Gastrocnemius medialis (tissue), 4 donors: ENCODE data around the gene MS4A1.

Source experiments
- CTCF ChIP-seq, 5 experiments: fragments of 450-650 bp in 3 of 5; fragments of 200-600 bp in 2 of 5; sonication (generic) in 2 of 5; IDR thresholded peaks in 4 of 5; conservative IDR thresholded peaks in 1 of 5; 1 replicate in 4 of 5; 2 replicates in 1 of 5; pipeline ENCODE4 v1.5.1; 2016 to 2019; ENCODE audit warnings: antibody characterized with exemption in 5 of 5, mild to moderate bottlenecking in 3 of 5, moderate library complexity in 3 of 5
- POLR2A ChIP-seq, 2 donors: fragments of 450-650 bp; IDR thresholded peaks; one replicate each; pipeline ENCODE4 v1.6.1; 2017; ENCODE audit warnings: antibody characterized with exemption in 2 of 2, mild to moderate bottlenecking in 2 of 2, moderate library complexity in 2 of 2

GRCh38 chr11:60459345-60459744 lies 3.7 kb downstream of the MS4A1 start:
- TF ChIP-seq CTCF (IDR thresholded peaks at IDR 0.05 in 4 of 5, conservative IDR thresholded peaks at IDR 0.05 in 1 of 5), result no peak
- no peak for TF ChIP-seq POLR2A (IDR thresholded peaks at IDR 0.05)
